GM23338 (cell line): ENCODE results near the gene RFNG. TPM values are rescaled to one million over a fixed set of nuclear protein-coding genes. Genes with fewer than 3 reads are reported as not detected.

ENCODE experiments used
- ATAC-seq: fragments of 200-7000 bp; cut with Tn5 transposase; 3 replicates; pipeline ENCODE4 v1.9.1; 2020
- DNase-seq: peaks from one replicate; pipeline ENCODE4 v3.0.0-alpha.2; 2015; ENCODE audit warnings: low spot score
- H2AFZ ChIP-seq: fragments of 200-600 bp; sonication (generic); 2 replicates; pipeline ENCODE4 v1.8.0; 2016; ENCODE audit warnings: antibody characterized with exemption, mild to moderate bottlenecking, moderate library complexity
- H3F3A ChIP-seq: fragments of 200-600 bp; sonication (generic); replicated peaks from 2 replicates; pipeline ENCODE4 v1.8.0; 2017; ENCODE audit warnings: antibody characterized with exemption, mixed run types, low read depth
- H3K27ac ChIP-seq: fragments of 200-600 bp; sonication (generic); 2 replicates; pipeline ENCODE4 v1.6.1; 2016; ENCODE audit warnings: low read depth
- H3K27me3 ChIP-seq: fragments of 200-600 bp; sonication (generic); 2 replicates; pipeline ENCODE4 v1.8.0; 2016; ENCODE audit warnings: mild to moderate bottlenecking, mixed run types, moderate library complexity; ENCODE audit not compliant: insufficient read depth
- H3K36me3 ChIP-seq: fragments of 200-600 bp; sonication (generic); 2 replicates; pipeline ENCODE4 v1.8.0; 2016; ENCODE audit warnings: mild to moderate bottlenecking; ENCODE audit not compliant: insufficient read depth
- H3K4me1 ChIP-seq: fragments of 200-600 bp; sonication (generic); 2 replicates; pipeline ENCODE4 v1.8.0; 2016; ENCODE audit warnings: mild to moderate bottlenecking, moderate library complexity; ENCODE audit not compliant: insufficient read depth
- H3K4me2 ChIP-seq: fragments of 200-600 bp; sonication (generic); 2 replicates; pipeline ENCODE4 v1.7.1; 2017; ENCODE audit warnings: mixed run types
- H3K4me3 ChIP-seq: fragments of 200-600 bp; sonication (generic); 2 replicates; pipeline ENCODE4 v1.6.1; 2016; ENCODE audit warnings: mixed run types
- H3K79me2 ChIP-seq: fragments of 200-600 bp; sonication (generic); replicated peaks from 2 replicates; pipeline ENCODE4 v1.8.0; 2017; ENCODE audit warnings: mild to moderate bottlenecking; ENCODE audit not compliant: insufficient read depth
- H3K9me2 ChIP-seq: fragments of 200-600 bp; sonication (generic); 2 replicates; pipeline ENCODE4 v1.8.0; 2017; ENCODE audit not compliant: insufficient read depth
- H4K20me1 ChIP-seq: fragments of 200-600 bp; sonication (generic); replicated peaks from 2 replicates; pipeline ENCODE4 v1.8.0; 2017; ENCODE audit warnings: mild to moderate bottlenecking; ENCODE audit not compliant: insufficient read depth
- H3K27ac Mint-ChIP-seq: 2 replicates; pipeline ENCODE4 v1.8.0; 2020; ENCODE audit warnings: inconsistent platforms, mild to moderate bottlenecking, moderate library complexity, mixed read lengths
- H3K27me3 Mint-ChIP-seq: 3 replicates; pipeline ENCODE4 v1.8.0; 2022; ENCODE audit warnings: low read depth, mild to moderate bottlenecking, moderate library complexity, mixed read lengths, inconsistent platforms; ENCODE audit not compliant: insufficient read depth, poor library complexity
- H3K36me3 Mint-ChIP-seq: 3 replicates; pipeline ENCODE4 v1.8.0; 2021; ENCODE audit warnings: low read depth, mild to moderate bottlenecking, inconsistent platforms, moderate library complexity, mixed read lengths
- H3K4me1 Mint-ChIP-seq: 3 replicates; pipeline ENCODE4 v1.8.0; 2020; ENCODE audit warnings: mild to moderate bottlenecking, inconsistent platforms, mixed read lengths
- H3K4me3 Mint-ChIP-seq: 3 replicates; pipeline ENCODE4 v1.8.0; 2021; ENCODE audit warnings: moderate library complexity, mild to moderate bottlenecking, inconsistent platforms, mixed read lengths
- H3K9me3 Mint-ChIP-seq: 3 replicates; pipeline ENCODE4 v1.8.0; 2020; ENCODE audit warnings: moderate library complexity, mild to moderate bottlenecking, inconsistent platforms, mixed read lengths
- CREB1 ChIP-seq: fragments of 250-450 bp; sonication (Bioruptor Pico); IDR thresholded peaks from 2 replicates; pipeline ENCODE4 v1.5.0; 2020; ENCODE audit warnings: low read depth, mild to moderate bottlenecking, moderate library complexity
- JUNB ChIP-seq: IDR thresholded peaks from one replicate; pipeline ENCODE4 v1.6.1; 2016; ENCODE audit warnings: antibody characterized with exemption; ENCODE audit not compliant: unreplicated experiment
- POLR2AphosphoS5 ChIP-seq: IDR thresholded peaks from 2 replicates; pipeline ENCODE4 v1.6.1; 2016; ENCODE audit warnings: antibody characterized with exemption, low read depth
- REST ChIP-seq: IDR thresholded peaks from one replicate; pipeline ENCODE4 v1.6.1; 2018; ENCODE audit warnings: antibody characterized with exemption; ENCODE audit not compliant: unreplicated experiment
- STAT1 ChIP-seq: IDR thresholded peaks from one replicate; pipeline ENCODE4 v1.6.1; 2016; ENCODE audit warnings: antibody characterized with exemption; ENCODE audit not compliant: unreplicated experiment
- ZNF462 ChIP-seq: fragments of 250-450 bp; sonication (Bioruptor Pico); IDR thresholded peaks from 2 replicates; pipeline ENCODE4 v1.5.0; 2020; ENCODE audit warnings: mild to moderate bottlenecking, moderate library complexity
- polyA plus RNA-seq: library from polyadenylated mRNA; unstranded; fragments of >200 nt; fragmentation: Nextera tagmentation; extraction: Ambion mirVana; gene quantifications from 2 replicates; pipeline ENCODE4 v1.2.1, GENCODE V29; 2016
- total RNA-seq: library from RNA; depleted of rRNA; stranded (reverse); fragments of >200 nt; shearing (Covaris generic); gene quantifications from 2 replicates; pipeline ENCODE4 v1.2.3, GENCODE V29; 2014

RFNG gene
- total and polyA plus RNA-seq, 2 experiments from 2014 or later: 18.0 to 44.7 TPM

GRCh38 chr17:82031885-82032627 lies 19.6 kb downstream of the RFNG start:
- peak overlapping the region; percentile 92 for H3K4me2 ChIP-seq
- peak overlapping the region; percentile 75 for H3K4me3 Mint-ChIP-seq
- peaks cover 8% of the 10 kb centered on the region; the same call in 1 of the 2 replicates for H3K79me2 ChIP-seq
- H3K4me3 ChIP-seq: peak overlapping the region; percentile 79
- no peaks in the 10 kb centered on the region for H3K36me3 ChIP-seq
- TF ChIP-seq REST: no peak
- peak; percentile 49; the same call in 1 of the 2 replicates for TF ChIP-seq POLR2AphosphoS5
- peaks cover 3% of the 10 kb centered on the region; the same call in 2 of the 3 replicates for H3K36me3 Mint-ChIP-seq
- H3K4me1 ChIP-seq: peaks cover 9% of the 10 kb centered on the region; the same call in 1 of the 2 replicates
- H2AFZ ChIP-seq: no peak overlapping the region
- no peaks in the 10 kb centered on the region; the same call in 1 of the 2 replicates for H4K20me1 ChIP-seq
- no peaks in the 10 kb centered on the region for H3K9me3 Mint-ChIP-seq
- no peaks in the 10 kb centered on the region for H3K9me2 ChIP-seq
- DNase-seq (peak; percentile 86), ATAC-seq (peak; percentile 54)
- H3K27ac ChIP-seq: no peak overlapping the region
- no peak overlapping the region for H3K27ac Mint-ChIP-seq
- peaks cover 18% of the 10 kb centered on the region for H3F3A ChIP-seq
- peaks cover 12% of the 10 kb centered on the region for H3K27me3 Mint-ChIP-seq
- peaks cover 19% of the 10 kb centered on the region for H3K4me1 Mint-ChIP-seq
- H3K27me3 ChIP-seq: no peaks in the 10 kb centered on the region

GRCh38 chr17:82031303-82031884 lies 20.2 kb downstream of the RFNG start, which contains the start of gene RAC3:
Gene RAC3, plus strand, starts transcription at chr17:82031678. Its CDS starts 84 bp downstream, at chr17:82031762.
- no peak within 1 kb of the TSS for H3K27ac Mint-ChIP-seq
- Histone ChIP-seq H4K20me1 (no peaks in the 10 kb centered on the region; the same call in 1 of the 2 replicates), H3K79me2 (peaks cover 8% of the 10 kb centered on the region; the same call in 1 of the 2 replicates), H3K27ac (no peak within 1 kb of the TSS), H3K4me3 (peak within 1 kb of the TSS; percentile 79), H2AFZ (0 out of 2 replicates have a peak within 1 kb of the TSS, but pooled peaks have one; percentile 32), H3K36me3 (no peaks in the 10 kb centered on the region), H3K27me3 (no peaks in the 10 kb centered on the region), H3K4me1 (peaks cover 9% of the 10 kb centered on the region; the same call in 1 of the 2 replicates), H3K4me2 (peak within 1 kb of the TSS; percentile 92), H3F3A (peaks cover 16% of the 10 kb centered on the region), H3K9me2 (no peaks in the 10 kb centered on the region)
- ATAC-seq: peak; percentile 2; the same call in 2 of the 3 replicates
- H3K27me3 Mint-ChIP-seq: peaks cover 12% of the 10 kb centered on the region
- peaks cover 19% of the 10 kb centered on the region for H3K4me1 Mint-ChIP-seq
- no peaks in the 10 kb centered on the region for H3K9me3 Mint-ChIP-seq
- peak within 1 kb of the TSS; percentile 75 for H3K4me3 Mint-ChIP-seq
- peaks cover 3% of the 10 kb centered on the region; the same call in 2 of the 3 replicates for H3K36me3 Mint-ChIP-seq
- DNase-seq: peak; percentile 68
- TF ChIP-seq JUNB (no peak), POLR2AphosphoS5 (no peak), STAT1 (no peak), CREB1 (no peak), ZNF462 (no peak)
